WI38 (cell line): ENCODE results near the gene RTN3.
"Not testable (repeated sequence)": the region's sequence is repeated elsewhere in the genome, so short reads cannot be mapped to it uniquely, and the experiment has no call there.

Source experiments
- H3K4me3 ChIP-seq: 2 replicates; pipeline ENCODE4 v1.5.1; 2011; ENCODE audit warnings: low read depth, mild to moderate bottlenecking, control low read depth, low read length
- TF ChIP-seq, protein P1 (sequence below): IDR thresholded peaks from 2 replicates; pipeline ENCODE4 v1.5.1; 2012; ENCODE audit warnings: low read depth, mild to moderate bottlenecking, control low read depth, low read length

The RTN3 gene

GRCh38 chr11:63770763-63771162 is 89.5 kb downstream of the RTN3 start:
- H3K4me3 ChIP-seq: no peak overlapping the region

GRCh38 chr11:63771741-63772318 is 90.5 kb downstream of the RTN3 start:
- H3K4me3 ChIP-seq: not testable (repeated sequence)

More at GRCh38 chr11:63770763-63771162, 89.5 kb downstream of the RTN3 start:
- TF ChIP-seq, protein P1, sequence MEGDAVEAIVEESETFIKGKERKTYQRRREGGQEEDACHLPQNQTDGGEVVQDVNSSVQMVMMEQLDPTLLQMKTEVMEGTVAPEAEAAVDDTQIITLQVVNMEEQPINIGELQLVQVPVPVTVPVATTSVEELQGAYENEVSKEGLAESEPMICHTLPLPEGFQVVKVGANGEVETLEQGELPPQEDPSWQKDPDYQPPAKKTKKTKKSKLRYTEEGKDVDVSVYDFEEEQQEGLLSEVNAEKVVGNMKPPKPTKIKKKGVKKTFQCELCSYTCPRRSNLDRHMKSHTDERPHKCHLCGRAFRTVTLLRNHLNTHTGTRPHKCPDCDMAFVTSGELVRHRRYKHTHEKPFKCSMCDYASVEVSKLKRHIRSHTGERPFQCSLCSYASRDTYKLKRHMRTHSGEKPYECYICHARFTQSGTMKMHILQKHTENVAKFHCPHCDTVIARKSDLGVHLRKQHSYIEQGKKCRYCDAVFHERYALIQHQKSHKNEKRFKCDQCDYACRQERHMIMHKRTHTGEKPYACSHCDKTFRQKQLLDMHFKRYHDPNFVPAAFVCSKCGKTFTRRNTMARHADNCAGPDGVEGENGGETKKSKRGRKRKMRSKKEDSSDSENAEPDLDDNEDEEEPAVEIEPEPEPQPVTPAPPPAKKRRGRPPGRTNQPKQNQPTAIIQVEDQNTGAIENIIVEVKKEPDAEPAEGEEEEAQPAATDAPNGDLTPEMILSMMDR: no peak

- H3K4me3 ChIP-seq: no peak overlapping the region
- TF ChIP-seq, protein P1: no peak
Measured at GRCh38 chr11:63775191-63775590, 93.9 kb downstream of the RTN3 start.

DNA sequence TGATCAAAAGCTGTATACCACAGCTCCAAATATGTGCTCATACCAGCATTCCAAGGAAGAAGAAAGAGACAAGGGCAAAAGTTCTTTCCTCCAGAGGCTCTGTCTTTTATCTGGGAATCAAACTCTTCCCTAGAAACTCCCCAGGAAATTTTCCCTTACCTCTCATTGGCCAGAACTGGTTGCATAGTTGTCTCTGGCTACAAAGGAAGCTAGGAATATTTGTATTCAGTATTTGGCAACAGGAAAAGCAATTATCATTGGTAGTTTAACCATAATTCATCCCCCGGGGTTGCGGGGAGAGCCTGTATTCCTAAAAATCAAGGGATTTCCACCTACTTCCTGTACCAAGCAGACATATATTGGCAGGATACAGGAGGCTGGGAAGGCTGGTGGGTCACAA is 97.7 kb downstream of the RTN3 start:
- TF ChIP-seq, protein P1: no peak
- no peak overlapping the region for H3K4me3 ChIP-seq

DNA sequence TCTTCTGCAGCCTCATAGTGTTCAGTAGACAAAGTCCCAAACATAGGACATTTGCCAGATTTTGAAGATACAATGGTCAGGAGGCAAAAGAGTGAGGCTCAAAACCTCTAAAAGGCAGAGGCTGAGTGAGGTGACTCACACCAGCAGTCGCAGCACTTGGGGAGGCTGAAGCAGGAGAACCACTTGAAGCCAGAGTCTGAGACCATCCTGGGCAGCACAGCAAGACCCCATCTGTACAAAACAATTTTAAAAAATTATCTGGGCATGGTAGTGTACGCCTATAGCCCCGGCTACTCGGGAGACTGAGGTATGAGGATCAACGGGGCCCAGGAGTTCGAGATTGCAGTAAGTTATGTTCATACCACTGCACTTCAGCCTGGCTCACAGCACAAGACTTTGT is 101.4 kb downstream of the RTN3 start:
- no peak overlapping the region for H3K4me3 ChIP-seq
- TF ChIP-seq, protein P1: no peak

- TF ChIP-seq, protein P1: no peak
- no peak overlapping the region for H3K4me3 ChIP-seq
Measured at GRCh38 chr11:63783925-63784592, 102.8 kb downstream of the RTN3 start.

DNA sequence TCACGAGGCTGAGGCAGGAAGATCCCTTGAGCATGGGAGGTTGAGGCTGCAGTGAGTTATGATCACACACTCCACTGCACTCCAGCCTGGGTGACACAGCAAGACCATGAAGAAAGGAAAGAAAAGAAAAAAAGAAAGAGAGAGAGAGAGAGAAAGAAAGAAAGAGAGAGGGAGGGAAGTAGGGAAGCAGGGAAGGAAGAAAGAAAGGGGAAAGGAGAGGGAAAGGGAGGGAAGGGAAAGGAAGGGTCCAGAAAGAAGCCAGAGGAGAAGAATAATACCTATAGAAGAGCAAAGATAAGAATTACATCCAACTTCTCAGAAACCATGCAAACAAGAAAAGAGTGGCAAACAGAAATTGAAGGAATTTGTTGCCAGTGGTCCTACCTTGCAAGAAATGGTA is 104.5 kb downstream of the RTN3 start:
- H3K4me3 ChIP-seq: no peak overlapping the region
- TF ChIP-seq, protein P1: no peak
